CD4-positive, alpha-beta memory T cell (primary cell): ENCODE results near the gene PLXNA2. TPM values are rescaled to one million over a fixed set of nuclear protein-coding genes. Genes with fewer than 3 reads are reported as not detected.

ENCODE experiments used
- CTCF ChIA-PET: fragments of 350-600 bp; sonication (Branson Sonifier 250); formaldehyde crosslinking; loops from one replicate; lab custom pipeline; 2021; ENCODE audit warnings: inconsistent platforms; ENCODE audit not compliant: partially characterized antibody; lab: Charles Lee
- POLR2A ChIA-PET: fragments of 350-600 bp; sonication (Branson Sonifier 250); formaldehyde crosslinking; loops from one replicate; lab custom pipeline; 2021; ENCODE audit not compliant: partially characterized antibody; lab: Charles Lee
- DNase-seq, 5 donors: peaks; one replicate each; pipeline versions ENCODE4 v3.0.0 to v3.0.0-alpha.2; 2020 to 2022; ENCODE audit warnings: mixed read lengths in 1 of 5
- H3K27ac ChIP-seq: one replicate; pipeline ENCODE4 v1.7.0; 2013; ENCODE audit warnings: low read depth, low read length
- H3K27me3 ChIP-seq: 2 replicates; pipeline ENCODE4 v1.7.0; 2013; ENCODE audit warnings: mild to moderate bottlenecking, low read length, moderate library complexity; ENCODE audit not compliant: insufficient read depth
- H3K36me3 ChIP-seq: 2 replicates; pipeline ENCODE4 v1.7.0; 2013; ENCODE audit warnings: mild to moderate bottlenecking, low read length, moderate library complexity; ENCODE audit not compliant: insufficient read depth
- H3K4me1 ChIP-seq: 2 replicates; pipeline ENCODE4 v1.7.0; 2013; ENCODE audit warnings: mild to moderate bottlenecking, low read length, moderate library complexity; ENCODE audit not compliant: insufficient read depth
- H3K4me3 ChIP-seq, 2 donors: one replicate each; pipeline ENCODE4 v1.7.0; 2013; ENCODE audit warnings: low read length in 2 of 2, mild to moderate bottlenecking in 1 of 2
- H3K9me3 ChIP-seq, 2 donors: one replicate each; pipeline ENCODE4 v1.7.0; 2013; ENCODE audit warnings: low read length in 2 of 2, control low read depth in 1 of 2; ENCODE audit not compliant: control insufficient read depth in 1 of 2
- H3K27ac Mint-ChIP-seq, 7 donors: one replicate each; pipeline ENCODE4 v1.8.0; 2020 to 2021; ENCODE audit warnings: mixed read lengths in 7 of 7, mild to moderate bottlenecking in 6 of 7, inconsistent platforms in 3 of 7, moderate library complexity in 3 of 7
- H3K27me3 Mint-ChIP-seq, 2 donors: one replicate each; pipeline ENCODE4 v1.8.0; 2020 to 2021; ENCODE audit warnings: mixed read lengths in 2 of 2
- H3K36me3 Mint-ChIP-seq, 2 donors: one replicate each; pipeline ENCODE4 v1.8.0; 2020 to 2021; ENCODE audit warnings: mixed read lengths in 2 of 2, inconsistent platforms in 1 of 2, mild to moderate bottlenecking in 1 of 2
- H3K4me1 Mint-ChIP-seq, 4 donors: one replicate each; pipeline ENCODE4 v1.8.0; 2020 to 2021; ENCODE audit warnings: mixed read lengths in 4 of 4, mild to moderate bottlenecking in 1 of 4
- H3K4me3 Mint-ChIP-seq, 8 donors: one replicate each; pipeline ENCODE4 v1.8.0; 2020 to 2021; ENCODE audit warnings: mixed read lengths in 8 of 8, mild to moderate bottlenecking in 7 of 8, moderate library complexity in 6 of 8, inconsistent platforms in 3 of 8
- H3K9me3 Mint-ChIP-seq, 8 donors: one replicate each; pipeline ENCODE4 v1.8.0; 2020 to 2021; ENCODE audit warnings: mixed read lengths in 8 of 8, mild to moderate bottlenecking in 5 of 8, inconsistent platforms in 3 of 8, moderate library complexity in 1 of 8
- intact Hi-C: fragments of 100-400 bp; cut with micrococcal nuclease; formaldehyde crosslinking; loops from one replicate; pipeline ENCODE4 v1.15.1; 2023
- polyA plus RNA-seq, 2 donors: library from polyadenylated mRNA; unstranded; fragments of 300-500 nt; fragmentation: Illumina TruSeq; gene quantifications; one replicate each; pipeline ENCODE4 v1.2.3, GENCODE V29; 2021
- total RNA-seq, 2 experiments: library from RNA; stranded (reverse); gene quantifications; one replicate each; pipeline ENCODE4 v1.2.3, GENCODE V29; 2021

The PLXNA2 gene
- total and polyA plus RNA-seq, 4 experiments from 2014 or later, result 0.10 to 4.0 (median 1.8) TPM

- ChIA-PET CTCF (interaction anchor here (1.1 to 2.4 kb wide), 2 partner anchors 10 to 13 kb away, joined by 3 to 10 read pairs; partner anchors contain the start of gene PLXNA2), POLR2A (no interaction called here)
- peaks cover 0 to 4% (median 0%) of the 10 kb centered on the region in 8 donors for H3K9me3 Mint-ChIP-seq
- H3K27ac Mint-ChIP-seq, result no peak overlapping the region
- Histone ChIP-seq H3K27me3 (peaks cover 6% of the 10 kb centered on the region), H3K4me3 (no peak overlapping the region), H3K4me1 (peaks cover 11% of the 10 kb centered on the region), H3K9me3 (no peaks in the 10 kb centered on the region), H3K27ac (no peak overlapping the region), H3K36me3 (no peaks in the 10 kb centered on the region)
- H3K4me1 Mint-ChIP-seq, result peaks cover 5 to 16% (median 7%) of the 10 kb centered on the region in 4 donors
- intact Hi-C loops, result no loop called here
- H3K27me3 Mint-ChIP-seq, result peaks cover 11 to 26% of the 10 kb centered on the region in 2 donors
- no peaks in the 10 kb centered on the region for H3K36me3 Mint-ChIP-seq
- peak overlapping the region in 1 of 8 donors; percentile 54 for H3K4me3 Mint-ChIP-seq
- DNase-seq, result no peak
Observed at GRCh38 chr1:208231881-208232661, 12.1 kb downstream of the PLXNA2 start.

- H3K27me3 ChIP-seq, result no peaks in the 10 kb centered on the region
- CTCF ChIA-PET, result interaction anchor here (1.6 kb wide), 1 partner anchor 15 kb away, joined by 4 read pairs; no protein-coding TSS in a partner anchor
- no peak overlapping the region for H3K4me3 Mint-ChIP-seq
- H3K4me1 ChIP-seq, result peaks cover 1% of the 10 kb centered on the region
- no peaks in the 10 kb centered on the region for H3K36me3 ChIP-seq
- no peak for DNase-seq
- no peak overlapping the region for H3K4me3 ChIP-seq
- no peak overlapping the region for H3K27ac ChIP-seq
- H3K27me3 Mint-ChIP-seq, result peaks cover 11 to 17% of the 10 kb centered on the region in 2 donors
- peaks cover 0 to 4% (median under 1%) of the 10 kb centered on the region in 4 donors for H3K4me1 Mint-ChIP-seq
- no peak overlapping the region for H3K27ac Mint-ChIP-seq
- peaks cover 0 to 4% (median 0%) of the 10 kb centered on the region in 8 donors for H3K9me3 Mint-ChIP-seq
- H3K36me3 Mint-ChIP-seq, result no peaks in the 10 kb centered on the region
- no peaks in the 10 kb centered on the region for H3K9me3 ChIP-seq
- POLR2A ChIA-PET, result no interaction called here
- intact Hi-C loops, result no loop called here
Observed at GRCh38 chr1:208230668-208231529, 13.3 kb downstream of the PLXNA2 start.

- Histone ChIP-seq H3K4me1 (no peaks in the 10 kb centered on the region), H3K27ac (no peak overlapping the region), H3K4me3 (no peak overlapping the region), H3K36me3 (no peaks in the 10 kb centered on the region), H3K9me3 (no peaks in the 10 kb centered on the region), H3K27me3 (no peaks in the 10 kb centered on the region)
- ChIA-PET POLR2A (no interaction called here), CTCF (interaction anchor here (1.0 kb wide), 1 partner anchor 11 kb away, joined by 3 read pairs; no protein-coding TSS in a partner anchor)
- Mint-ChIP-seq H3K36me3 (no peaks in the 10 kb centered on the region), H3K4me3 (no peak overlapping the region), H3K27ac (peak overlapping the region in 1 of 7 donors; percentile 60), H3K4me1 (no peaks in the 10 kb centered on the region), H3K27me3 (peaks cover 10 to 17% of the 10 kb centered on the region in 2 donors), H3K9me3 (peaks cover 0 to 4% (median 0%) of the 10 kb centered on the region in 8 donors)
- intact Hi-C loops, result no loop called here
- DNase-seq, result no peak
Observed at GRCh38 chr1:208228550-208228949, 15.6 kb downstream of the PLXNA2 start.

DNA sequence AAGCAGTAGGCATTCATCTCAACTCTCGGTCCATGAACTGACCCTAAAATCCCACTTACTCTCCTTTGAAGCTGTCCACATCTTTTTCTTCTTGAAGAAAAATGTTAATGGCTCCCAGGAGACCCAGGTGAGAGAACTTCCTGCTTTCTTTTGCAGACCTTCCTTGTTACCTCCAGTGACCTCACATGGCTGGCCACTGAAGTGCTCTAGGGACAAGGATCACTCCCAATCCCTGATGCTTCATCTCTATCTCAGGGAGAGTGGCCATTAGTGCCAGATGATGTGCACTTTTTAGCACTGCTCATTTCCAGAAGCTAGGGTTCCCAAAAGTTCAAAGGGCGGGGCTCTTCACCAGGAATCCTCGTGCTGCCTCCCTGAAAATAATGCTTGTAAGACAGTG is 16.2 kb downstream of the PLXNA2 start:
- H3K27ac ChIP-seq, result no peak overlapping the region
- H3K4me1 ChIP-seq, result no peaks in the 10 kb centered on the region
- no peaks in the 10 kb centered on the region for H3K36me3 Mint-ChIP-seq
- peaks cover 0 to 4% (median 0%) of the 10 kb centered on the region in 8 donors for H3K9me3 Mint-ChIP-seq
- no peaks in the 10 kb centered on the region for H3K4me1 Mint-ChIP-seq
- intact Hi-C loops, result no loop called here
- H3K4me3 Mint-ChIP-seq, result no peak overlapping the region
- H3K27me3 ChIP-seq, result no peaks in the 10 kb centered on the region
- H3K36me3 ChIP-seq, result no peaks in the 10 kb centered on the region
- H3K4me3 ChIP-seq, result no peak overlapping the region
- H3K27ac Mint-ChIP-seq, result no peak overlapping the region
- DNase-seq, result no peak
- H3K27me3 Mint-ChIP-seq, result peaks cover 9 to 17% of the 10 kb centered on the region in 2 donors
- POLR2A ChIA-PET, result no interaction called here
- CTCF ChIA-PET, result interaction anchor here (1.0 kb wide), 1 partner anchor 10 kb away, joined by 3 read pairs; no protein-coding TSS in a partner anchor
- no peaks in the 10 kb centered on the region for H3K9me3 ChIP-seq

- H3K4me1 ChIP-seq, result no peaks in the 10 kb centered on the region
- H3K4me3 ChIP-seq, result no peak overlapping the region
- Mint-ChIP-seq H3K27ac (no peak overlapping the region), H3K27me3 (peaks cover 7 to 17% of the 10 kb centered on the region in 2 donors), H3K36me3 (no peaks in the 10 kb centered on the region), H3K4me3 (no peak overlapping the region), H3K4me1 (no peaks in the 10 kb centered on the region), H3K9me3 (peaks cover 0 to 4% (median 0%) of the 10 kb centered on the region in 8 donors)
- H3K9me3 ChIP-seq, result no peaks in the 10 kb centered on the region
- no peaks in the 10 kb centered on the region for H3K27me3 ChIP-seq
- no peak for DNase-seq
- intact Hi-C loops, result no loop called here
- CTCF ChIA-PET, result interaction anchor here (1.0 kb wide), 1 partner anchor 11 kb away, joined by 3 read pairs; no protein-coding TSS in a partner anchor
- POLR2A ChIA-PET, result no interaction called here
- no peaks in the 10 kb centered on the region for H3K36me3 ChIP-seq
- H3K27ac ChIP-seq, result no peak overlapping the region
Observed at GRCh38 chr1:208227366-208227765, 16.8 kb downstream of the PLXNA2 start.

- H3K27ac ChIP-seq, result no peak overlapping the region
- Mint-ChIP-seq H3K4me3 (no peak overlapping the region), H3K9me3 (peaks cover 0 to 4% (median 0%) of the 10 kb centered on the region in 8 donors), H3K27ac (no peak overlapping the region), H3K4me1 (no peaks in the 10 kb centered on the region), H3K27me3 (peaks cover 7 to 14% of the 10 kb centered on the region in 2 donors), H3K36me3 (no peaks in the 10 kb centered on the region)
- H3K36me3 ChIP-seq, result no peaks in the 10 kb centered on the region
- no peaks in the 10 kb centered on the region for H3K4me1 ChIP-seq
- no peak overlapping the region for H3K4me3 ChIP-seq
- POLR2A ChIA-PET, result no interaction called here
- intact Hi-C loops, result no loop called here
- no peaks in the 10 kb centered on the region for H3K27me3 ChIP-seq
- no peak for DNase-seq
- CTCF ChIA-PET, result interaction anchor here (1.0 kb wide), 1 partner anchor 11 kb away, joined by 3 read pairs; no protein-coding TSS in a partner anchor
- no peaks in the 10 kb centered on the region for H3K9me3 ChIP-seq
Observed at GRCh38 chr1:208225954-208226937, 17.9 kb downstream of the PLXNA2 start.
